ENCODE results near the gene SPHK2. TPM values are rescaled to one million over a fixed set of nuclear protein-coding genes. Genes with fewer than 3 reads are reported as not detected.

SPHK2 gene
- total RNA-seq, 2 experiments from 2014 or later, result 18.2 to 33.3 TPM

DNA sequence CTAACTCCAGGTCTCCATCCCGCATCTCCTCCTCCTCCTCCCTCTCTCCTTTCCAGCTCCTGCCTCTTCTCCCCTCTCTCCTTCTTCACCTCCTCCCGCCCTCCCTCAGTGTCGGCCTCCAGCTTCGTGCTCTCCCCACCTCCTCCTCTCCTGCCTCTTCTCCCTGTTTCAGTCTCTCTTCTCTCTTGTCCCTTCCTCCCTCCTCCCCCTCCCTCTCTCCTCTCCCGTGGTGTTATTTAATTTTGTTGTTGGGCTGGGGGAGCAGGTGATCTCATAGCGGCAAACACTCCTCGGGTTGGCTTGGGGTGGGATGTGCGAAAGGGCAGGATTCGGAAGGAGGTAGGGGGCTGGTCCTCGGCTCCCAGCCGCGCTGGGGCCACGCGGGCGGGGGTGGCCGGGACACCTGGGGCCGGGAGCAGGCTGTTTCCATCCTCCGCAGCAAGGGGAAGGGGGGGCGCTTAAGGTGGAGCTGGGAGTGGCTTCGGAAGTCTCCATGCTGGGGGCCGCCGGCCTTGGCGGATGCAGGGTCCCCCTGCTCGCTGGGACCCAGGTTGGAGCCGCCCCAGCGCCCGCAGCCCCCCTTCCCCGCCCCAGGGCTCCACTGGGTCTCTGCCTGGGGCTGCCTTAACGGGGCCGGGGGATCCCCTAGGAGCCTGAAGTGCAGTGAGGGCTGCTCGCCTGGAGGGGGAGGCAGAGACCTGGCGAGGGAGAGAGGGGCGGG, 26.9 kb downstream of the SPHK2 start, which contains the start of gene CA11:
TSS of gene CA11 (minus strand) at position 187 of the 721 bp plus-strand sequence. CDS start 555 bp downstream, outside the sequence.
- ChIA-PET POLR2A (interaction anchor here (0.6 to 0.7 kb wide), 2 partner anchors 163 to 1351 kb away, joined by 3 read pairs; no protein-coding TSS in a partner anchor), CTCF (ENCODE audit: unreplicated experiment) (no interaction called here)
- TF ChIP-seq, protein P1, sequence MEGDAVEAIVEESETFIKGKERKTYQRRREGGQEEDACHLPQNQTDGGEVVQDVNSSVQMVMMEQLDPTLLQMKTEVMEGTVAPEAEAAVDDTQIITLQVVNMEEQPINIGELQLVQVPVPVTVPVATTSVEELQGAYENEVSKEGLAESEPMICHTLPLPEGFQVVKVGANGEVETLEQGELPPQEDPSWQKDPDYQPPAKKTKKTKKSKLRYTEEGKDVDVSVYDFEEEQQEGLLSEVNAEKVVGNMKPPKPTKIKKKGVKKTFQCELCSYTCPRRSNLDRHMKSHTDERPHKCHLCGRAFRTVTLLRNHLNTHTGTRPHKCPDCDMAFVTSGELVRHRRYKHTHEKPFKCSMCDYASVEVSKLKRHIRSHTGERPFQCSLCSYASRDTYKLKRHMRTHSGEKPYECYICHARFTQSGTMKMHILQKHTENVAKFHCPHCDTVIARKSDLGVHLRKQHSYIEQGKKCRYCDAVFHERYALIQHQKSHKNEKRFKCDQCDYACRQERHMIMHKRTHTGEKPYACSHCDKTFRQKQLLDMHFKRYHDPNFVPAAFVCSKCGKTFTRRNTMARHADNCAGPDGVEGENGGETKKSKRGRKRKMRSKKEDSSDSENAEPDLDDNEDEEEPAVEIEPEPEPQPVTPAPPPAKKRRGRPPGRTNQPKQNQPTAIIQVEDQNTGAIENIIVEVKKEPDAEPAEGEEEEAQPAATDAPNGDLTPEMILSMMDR (conservative IDR thresholded peaks at IDR 0.05; ENCODE audit: low read length), result peak; percentile 83
- TF ChIP-seq EZH2phosphoT487 (IDR thresholded peaks at IDR 0.05; ENCODE audit: borderline replicate concordance, low read depth, low read length), result no peak
- H2AFZ ChIP-seq (ENCODE audit: low read length), result peak within 1 kb of the TSS; percentile 95
- no peaks in the 10 kb centered on the region for H3K79me2 ChIP-seq (ENCODE audit: insufficient read depth, low read depth, low read length)
- intact Hi-C loops (cut with micrococcal nuclease; ENCODE audit: unreplicated experiment), result loop anchor here (1.0 to 5.0 kb wide), 4 partner anchors 29 to 326 kb away; no protein-coding TSS in a partner anchor
- DNase-seq (ENCODE audit: low spot score), result peak; percentile 92
- BruUV-seq (replicated peaks), result no TSS peak
- peaks cover 29% of the 10 kb centered on the region for H3K4me1 ChIP-seq (ENCODE audit: insufficient read depth, low read length, poor library complexity, severe bottlenecking)
- no peaks in the 10 kb centered on the region for H3K9me3 ChIP-seq (ENCODE audit: low read length)
- no peaks in the 10 kb centered on the region for H4K20me1 ChIP-seq (ENCODE audit: insufficient read depth, low read length)
- H3K27ac ChIP-seq (ENCODE audit: low read depth, low read length, poor library complexity, severe bottlenecking), result peak within 1 kb of the TSS; percentile 25
- peak within 1 kb of the TSS; percentile 66 for H3K4me3 ChIP-seq (ENCODE audit: low read depth, low read length, poor library complexity, severe bottlenecking)
- no peaks in the 10 kb centered on the region for H3K9me2 ChIP-seq (ENCODE audit: insufficient read depth, low read length)
- H3K36me3 ChIP-seq (ENCODE audit: insufficient read depth, low read length), result no peaks in the 10 kb centered on the region
- H3K4me2 ChIP-seq (ENCODE audit: low read length), result peak within 1 kb of the TSS; percentile 92

DNA sequence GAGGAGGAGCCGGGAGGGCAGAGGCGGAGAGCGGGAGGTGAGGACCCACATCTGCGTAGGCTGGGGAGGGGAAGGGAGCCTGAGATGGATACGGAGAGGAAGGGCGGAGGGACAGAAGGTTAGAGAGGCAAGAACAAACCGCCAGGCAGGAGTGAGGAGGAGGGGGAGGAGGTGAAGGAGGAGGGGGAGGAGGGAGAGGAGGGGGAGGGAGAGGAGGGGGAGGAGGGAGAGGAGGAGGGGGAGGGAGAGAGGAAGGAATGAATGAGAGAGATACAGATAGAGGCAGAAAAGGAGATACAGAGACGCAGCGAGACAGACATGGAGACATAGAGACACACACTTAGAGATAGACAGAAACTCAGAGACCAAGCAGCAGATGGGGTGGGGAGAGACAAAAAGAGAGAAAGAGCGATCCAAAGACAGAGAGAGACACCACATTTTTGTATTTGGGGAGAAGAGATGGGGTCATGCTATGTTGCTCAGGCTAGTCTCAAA, 27.5 kb downstream of the SPHK2 start:
- DNase-seq (ENCODE audit: low spot score), result no peak
- H3K4me1 ChIP-seq (ENCODE audit: insufficient read depth, low read length, poor library complexity, severe bottlenecking), result peaks cover 29% of the 10 kb centered on the region
- peak overlapping the region; percentile 66 for H3K4me3 ChIP-seq (ENCODE audit: low read depth, low read length, poor library complexity, severe bottlenecking)
- no peak overlapping the region for H3K27ac ChIP-seq (ENCODE audit: low read depth, low read length, poor library complexity, severe bottlenecking)
- BruUV-seq (replicated peaks), result no TSS peak
- ChIA-PET POLR2A (no interaction called here), CTCF (ENCODE audit: unreplicated experiment) (no interaction called here)
- TF ChIP-seq, protein P1 (conservative IDR thresholded peaks at IDR 0.05; ENCODE audit: low read length), result no peak
- no peak for TF ChIP-seq EZH2phosphoT487 (IDR thresholded peaks at IDR 0.05; ENCODE audit: borderline replicate concordance, low read depth, low read length)
- no peaks in the 10 kb centered on the region for H3K9me3 ChIP-seq (ENCODE audit: low read length)
- no peaks in the 10 kb centered on the region for H3K79me2 ChIP-seq (ENCODE audit: insufficient read depth, low read depth, low read length)
- H3K4me2 ChIP-seq (ENCODE audit: low read length), result peak overlapping the region; percentile 92
- intact Hi-C loops (cut with micrococcal nuclease; ENCODE audit: unreplicated experiment), result loop anchor here (1.0 to 5.0 kb wide), 4 partner anchors 29 to 326 kb away; no protein-coding TSS in a partner anchor
- H3K36me3 ChIP-seq (ENCODE audit: insufficient read depth, low read length), result no peaks in the 10 kb centered on the region
- peak overlapping the region; percentile 7; the same call in 1 of the 2 replicates for H2AFZ ChIP-seq (ENCODE audit: low read length)
- no peaks in the 10 kb centered on the region for H3K9me2 ChIP-seq (ENCODE audit: insufficient read depth, low read length)
- no peaks in the 10 kb centered on the region for H4K20me1 ChIP-seq (ENCODE audit: insufficient read depth, low read length)

DNA sequence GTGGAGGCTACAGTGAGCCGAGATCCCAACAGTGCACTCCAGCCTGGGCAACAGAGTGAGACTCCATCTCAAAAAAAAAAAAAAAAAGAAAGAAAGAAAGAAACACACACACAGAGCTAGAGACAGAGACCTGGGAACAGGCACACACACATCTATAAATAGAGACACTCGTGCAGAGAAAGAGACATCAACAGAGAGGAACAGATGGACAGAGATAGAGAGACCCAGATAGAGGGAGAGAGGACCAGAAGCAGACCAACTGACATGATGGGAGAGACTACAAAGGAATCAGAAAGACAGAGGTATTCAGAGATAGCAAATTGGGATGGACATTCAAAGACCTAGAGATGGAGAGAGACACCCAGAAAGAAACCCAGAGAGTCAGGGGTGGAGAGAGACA, 28.8 kb downstream of the SPHK2 start:
- Histone ChIP-seq H3K36me3 (ENCODE audit: insufficient read depth, low read length) (no peaks in the 10 kb centered on the region), H3K79me2 (ENCODE audit: insufficient read depth, low read depth, low read length) (no peaks in the 10 kb centered on the region), H3K4me2 (ENCODE audit: low read length) (no peak overlapping the region), H3K4me3 (ENCODE audit: low read depth, low read length, poor library complexity, severe bottlenecking) (no peak overlapping the region), H3K27ac (ENCODE audit: low read depth, low read length, poor library complexity, severe bottlenecking) (no peak overlapping the region), H4K20me1 (ENCODE audit: insufficient read depth, low read length) (no peaks in the 10 kb centered on the region), H3K9me3 (ENCODE audit: low read length) (no peaks in the 10 kb centered on the region), H2AFZ (ENCODE audit: low read length) (no peak overlapping the region), H3K9me2 (ENCODE audit: insufficient read depth, low read length) (no peaks in the 10 kb centered on the region), H3K4me1 (ENCODE audit: insufficient read depth, low read length, poor library complexity, severe bottlenecking) (peaks cover 29% of the 10 kb centered on the region)
- ChIA-PET POLR2A (no interaction called here), CTCF (ENCODE audit: unreplicated experiment) (no interaction called here)
- no peak for TF ChIP-seq EZH2phosphoT487 (IDR thresholded peaks at IDR 0.05; ENCODE audit: borderline replicate concordance, low read depth, low read length)
- TF ChIP-seq, protein P1 (conservative IDR thresholded peaks at IDR 0.05; ENCODE audit: low read length), result no peak
- no peak for DNase-seq (ENCODE audit: low spot score)
- intact Hi-C loops (cut with micrococcal nuclease; ENCODE audit: unreplicated experiment), result loop anchor here (5.0 kb wide), 2 partner anchors 89 to 324 kb away; no protein-coding TSS in a partner anchor
- BruUV-seq (replicated peaks), result no TSS peak

Data from OCI-LY7 (cell line).